Mesendoderm (in vitro differentiated cells): ENCODE measurements around the gene POU3F1.

ENCODE experiments used
- DNase-seq: peaks from one replicate; pipeline ENCODE4 v3.0.0; 2013
- H2AK5ac ChIP-seq: 2 replicates; pipeline ENCODE4 v1.6.1; 2013; ENCODE audit warnings: low read length, inconsistent platforms
- H2BK120ac ChIP-seq: 2 replicates; pipeline ENCODE4 v1.6.1; 2013; ENCODE audit warnings: low read depth, mild to moderate bottlenecking, low read length, moderate library complexity, mixed read lengths
- H2BK15ac ChIP-seq: replicated peaks from 2 replicates; pipeline ENCODE4 v1.6.1; 2013; ENCODE audit warnings: low read depth, mild to moderate bottlenecking, moderate library complexity
- H2BK5ac ChIP-seq: 2 replicates; pipeline ENCODE4 v1.6.1; 2013; ENCODE audit warnings: low read length, inconsistent platforms
- H3K18ac ChIP-seq: 2 replicates; pipeline ENCODE4 v1.6.1; 2013; ENCODE audit warnings: mild to moderate bottlenecking, low read length, mixed read lengths
- H3K23ac ChIP-seq: one replicate; pipeline ENCODE4 v1.6.1; 2013; ENCODE audit warnings: low read length
- H3K27ac ChIP-seq: 2 replicates; pipeline ENCODE4 v1.5.1; 2013; ENCODE audit warnings: low read depth, mild to moderate bottlenecking, inconsistent platforms, low read length, moderate library complexity
- H3K27me3 ChIP-seq: 2 replicates; pipeline ENCODE4 v1.6.1; 2013; ENCODE audit warnings: low read length, control low read depth, mild to moderate bottlenecking, inconsistent platforms; ENCODE audit not compliant: insufficient read depth, poor library complexity
- H3K36me3 ChIP-seq: 2 replicates; pipeline ENCODE4 v1.6.1; 2013; ENCODE audit warnings: low read length, inconsistent platforms; ENCODE audit not compliant: control insufficient read depth, insufficient read depth
- H3K4ac ChIP-seq: one replicate; pipeline ENCODE4 v1.6.1; 2013; ENCODE audit warnings: low read depth, mild to moderate bottlenecking, low read length, moderate library complexity
- H3K4me1 ChIP-seq: 2 replicates; pipeline ENCODE4 v1.6.1; 2013; ENCODE audit warnings: low read depth, low read length, inconsistent platforms; ENCODE audit not compliant: control insufficient read depth
- H3K4me2 ChIP-seq: 2 replicates; pipeline ENCODE4 v1.6.1; 2013; ENCODE audit warnings: low read length
- H3K4me3 ChIP-seq: 2 replicates; pipeline ENCODE4 v1.5.1; 2013; ENCODE audit warnings: mild to moderate bottlenecking, low read length
- H3K56ac ChIP-seq: one replicate; pipeline ENCODE4 v1.6.1; 2013; ENCODE audit warnings: low read length
- H3K79me1 ChIP-seq: 2 replicates; pipeline ENCODE4 v1.6.1; 2013; ENCODE audit warnings: low read length, inconsistent platforms
- H3K79me2 ChIP-seq: 2 replicates; pipeline ENCODE4 v1.6.1; 2013; ENCODE audit warnings: mild to moderate bottlenecking, low read length; ENCODE audit not compliant: control insufficient read depth, insufficient read depth
- H3K9ac ChIP-seq: 2 replicates; pipeline ENCODE4 v1.6.1; 2013; ENCODE audit warnings: low read length, inconsistent platforms
- H4K5ac ChIP-seq: one replicate; pipeline ENCODE4 v1.6.1; 2013; ENCODE audit warnings: low read length
- H4K8ac ChIP-seq: one replicate; pipeline ENCODE4 v1.6.1; 2013; ENCODE audit warnings: low read depth, mild to moderate bottlenecking, control low read depth, low read length, moderate library complexity
- WGBS: extraction: QIAGEN DNeasy Blood & Tissue Kit; methylation state at CpG from one replicate; pipeline ENCODE4 v1.1.7; 2013; ENCODE audit warnings: low lambda C conversion rate, missing lambda C conversion rate; ENCODE audit not compliant: insufficient coverage; ENCODE audit errors: extremely low coverage; 5-methylcytosine and 5-hydroxymethylcytosine counted together

The POU3F1 gene

DNA sequence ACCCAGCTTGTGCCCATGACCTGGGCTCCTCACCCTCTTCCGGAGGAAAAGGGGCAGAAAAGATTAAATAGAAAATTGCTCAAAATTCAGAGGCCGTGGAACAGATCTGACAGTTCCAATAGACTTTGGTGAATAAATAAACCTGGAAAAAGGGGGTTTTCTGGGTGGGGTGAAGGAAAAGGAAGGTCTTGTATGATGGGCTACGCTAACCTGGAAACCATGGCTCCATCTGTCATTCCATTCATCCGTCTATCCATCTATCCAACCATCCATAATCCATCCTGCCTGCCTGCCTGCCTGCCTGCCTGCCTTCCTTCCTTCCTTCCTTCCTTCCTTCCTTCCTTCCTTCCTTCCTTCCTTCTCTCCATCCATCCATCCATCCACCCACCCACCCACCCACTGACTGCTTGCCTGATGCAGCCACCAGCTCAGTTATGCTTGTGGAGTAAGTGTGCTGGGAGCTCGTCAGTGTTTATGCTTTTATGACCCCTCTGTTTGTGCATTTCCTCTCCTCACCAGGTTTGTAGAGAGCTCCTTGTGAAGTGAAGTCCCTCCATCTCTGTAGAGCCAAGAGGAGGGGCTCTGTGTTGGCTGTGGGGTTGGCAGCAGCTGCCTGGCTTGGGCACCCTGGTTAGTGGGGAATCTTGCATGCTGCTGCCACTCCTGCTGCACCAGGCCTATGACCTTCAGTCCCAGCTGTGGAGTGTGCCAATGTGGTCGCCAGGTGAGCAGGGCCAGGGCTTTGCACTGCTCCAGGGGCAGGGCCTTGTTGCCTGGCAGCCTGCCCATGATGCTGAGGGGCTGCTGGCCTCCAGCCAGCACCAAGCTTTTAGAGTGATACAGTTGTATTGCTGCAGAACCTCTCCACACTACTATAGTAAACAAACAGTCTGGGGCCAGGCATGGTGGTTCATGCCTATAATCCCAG, 16.0 kb upstream of the POU3F1 start:
- Histone ChIP-seq H3K18ac (no peak overlapping the region), H2BK5ac (no peak overlapping the region), H3K79me1 (no peaks in the 10 kb centered on the region), H2AK5ac (no peak overlapping the region), H3K4me1 (peaks cover 2% of the 10 kb centered on the region), H3K56ac (peak overlapping the region; percentile 8), H3K4me2 (no peak overlapping the region), H3K9ac (no peak overlapping the region), H3K36me3 (no peaks in the 10 kb centered on the region), H3K27ac (no peak overlapping the region), H2BK120ac (no peak overlapping the region), H3K4ac (no peak overlapping the region), H3K27me3 (no peaks in the 10 kb centered on the region), H4K8ac (no peak overlapping the region), H3K23ac (no peak overlapping the region), H3K4me3 (no peak overlapping the region), H3K79me2 (no peaks in the 10 kb centered on the region), H4K5ac (no peak overlapping the region), H2BK15ac (no peak overlapping the region)
- DNase-seq = no peak
- WGBS = no CpG with 5 or more reads among the region's 6 CpGs

GRCh38 chr1:38061883-38062328, 15.3 kb upstream of the POU3F1 start:
- no peak overlapping the region for H2BK5ac ChIP-seq

GRCh38 chr1:38061290-38061689, 14.7 kb upstream of the POU3F1 start:
- Histone ChIP-seq H3K9ac (no peak overlapping the region), H3K4me3 (no peak overlapping the region), H3K4me2 (no peak overlapping the region), H2BK120ac (no peak overlapping the region), H3K27ac (no peak overlapping the region), H2BK5ac (no peak overlapping the region), H3K79me2 (no peaks in the 10 kb centered on the region), H3K56ac (no peak overlapping the region), H3K18ac (no peak overlapping the region), H3K79me1 (no peaks in the 10 kb centered on the region), H3K4ac (no peak overlapping the region), H2BK15ac (no peak overlapping the region), H3K36me3 (no peaks in the 10 kb centered on the region), H4K5ac (no peak overlapping the region), H3K23ac (no peak overlapping the region), H3K27me3 (no peaks in the 10 kb centered on the region), H4K8ac (no peak overlapping the region), H2AK5ac (no peak overlapping the region), H3K4me1 (peaks cover 2% of the 10 kb centered on the region)
- WGBS = no CpG with 5 or more reads among the region's 1 CpG
- DNase-seq = no peak

More at GRCh38 chr1:38061883-38062328, 15.3 kb upstream of the POU3F1 start:
- no peak overlapping the region for H3K18ac ChIP-seq
- H3K4me3 ChIP-seq = no peak overlapping the region
- no peak overlapping the region for H3K27ac ChIP-seq
- H3K4me1 ChIP-seq = peaks cover 2% of the 10 kb centered on the region
- H2AK5ac ChIP-seq = no peak overlapping the region
- no peaks in the 10 kb centered on the region for H3K79me2 ChIP-seq
- H3K56ac ChIP-seq = peak overlapping the region; percentile 8
- no peak overlapping the region for H3K4me2 ChIP-seq
- DNase-seq = no peak
- H3K79me1 ChIP-seq = no peaks in the 10 kb centered on the region
- H4K8ac ChIP-seq = no peak overlapping the region
- no peak overlapping the region for H4K5ac ChIP-seq
- no peak overlapping the region for H3K23ac ChIP-seq
- no peaks in the 10 kb centered on the region for H3K36me3 ChIP-seq
- no peak overlapping the region for H2BK15ac ChIP-seq
- WGBS = no CpG with 5 or more reads among the region's 7 CpGs
- no peak overlapping the region for H3K9ac ChIP-seq
- H2BK120ac ChIP-seq = no peak overlapping the region
- no peaks in the 10 kb centered on the region for H3K27me3 ChIP-seq
- no peak overlapping the region for H3K4ac ChIP-seq

DNA sequence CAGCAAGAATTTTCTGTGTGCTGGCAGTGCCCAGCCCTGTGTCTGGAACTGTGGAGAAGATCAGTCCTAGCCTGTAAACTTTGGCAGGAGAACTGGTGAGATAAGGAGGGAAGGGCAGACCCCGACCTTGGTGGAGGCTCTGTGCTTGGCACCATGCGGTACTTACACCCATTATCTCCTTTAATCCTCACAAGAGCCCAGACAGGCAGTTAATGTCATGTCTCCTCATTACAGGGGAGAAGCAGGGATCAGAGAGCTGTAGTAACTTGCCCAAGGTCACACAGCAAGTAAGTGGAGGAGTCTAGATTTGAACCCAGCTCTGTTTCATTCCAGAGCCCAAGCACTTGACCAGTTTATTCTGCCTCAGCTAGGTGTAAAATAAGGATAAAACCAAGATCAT, 13.9 kb upstream of the POU3F1 start:
- H3K4me3 ChIP-seq = no peak overlapping the region
- H3K27me3 ChIP-seq = no peaks in the 10 kb centered on the region
- H2BK120ac ChIP-seq = no peak overlapping the region
- no peak overlapping the region for H3K56ac ChIP-seq
- no peak overlapping the region for H4K5ac ChIP-seq
- H2AK5ac ChIP-seq = no peak overlapping the region
- H3K4ac ChIP-seq = no peak overlapping the region
- no peak for DNase-seq
- H3K27ac ChIP-seq = no peak overlapping the region
- no peak overlapping the region for H3K9ac ChIP-seq
- no peak overlapping the region for H3K23ac ChIP-seq
- no peaks in the 10 kb centered on the region for H3K36me3 ChIP-seq
- peaks cover 2% of the 10 kb centered on the region for H3K4me1 ChIP-seq
- no peak overlapping the region for H3K18ac ChIP-seq
- no peaks in the 10 kb centered on the region for H3K79me2 ChIP-seq
- no CpG with 5 or more reads among the region's 2 CpGs for WGBS
- H3K79me1 ChIP-seq = no peaks in the 10 kb centered on the region
- H2BK5ac ChIP-seq = no peak overlapping the region
- no peak overlapping the region for H4K8ac ChIP-seq
- H3K4me2 ChIP-seq = no peak overlapping the region
- no peak overlapping the region for H2BK15ac ChIP-seq

- Histone ChIP-seq H3K56ac (peak overlapping the region; percentile 36), H2BK5ac (no peak overlapping the region), H3K23ac (no peak overlapping the region), H3K4me1 (peaks cover 2% of the 10 kb centered on the region), H4K5ac (no peak overlapping the region), H2BK120ac (no peak overlapping the region), H4K8ac (no peak overlapping the region), H3K79me2 (no peaks in the 10 kb centered on the region), H3K27ac (no peak overlapping the region), H3K4me3 (no peak overlapping the region), H3K27me3 (no peaks in the 10 kb centered on the region), H3K9ac (no peak overlapping the region), H3K4me2 (no peak overlapping the region), H3K36me3 (no peaks in the 10 kb centered on the region), H3K4ac (no peak overlapping the region), H3K18ac (no peak overlapping the region), H3K79me1 (no peaks in the 10 kb centered on the region), H2AK5ac (no peak overlapping the region), H2BK15ac (no peak overlapping the region)
- WGBS = no CpG with 5 or more reads among the region's 6 CpGs
- DNase-seq = no peak
Observed at GRCh38 chr1:38059635-38060250, 13.2 kb upstream of the POU3F1 start.
